Smooth muscle cell (in vitro differentiated cells): ENCODE data around the gene SMLR1. TPM values are rescaled to one million over a fixed set of nuclear protein-coding genes. Genes with fewer than 3 reads are reported as not detected.

Experiments
- DNase-seq: peaks from one replicate; lab custom pipeline; 2025; ENCODE audit not compliant: unreplicated experiment; lab: John Stamatoyannopoulos, UW
- H2AFZ ChIP-seq: fragments of 200-600 bp; sonication (generic); 2 replicates; pipeline ENCODE4 v1.6.0; 2016; ENCODE audit warnings: antibody characterized with exemption, low read depth, mild to moderate bottlenecking
- H3F3A ChIP-seq: fragments of 200-600 bp; sonication (generic); 2 replicates; pipeline ENCODE4 v1.6.0; 2017; ENCODE audit warnings: antibody characterized with exemption, low read depth
- H3K27ac ChIP-seq: fragments of 200-600 bp; sonication (generic); 2 replicates; pipeline ENCODE4 v1.5.1; 2016; ENCODE audit warnings: low read depth, mild to moderate bottlenecking
- H3K27me3 ChIP-seq: fragments of 200-600 bp; sonication (generic); 2 replicates; pipeline ENCODE4 v1.6.1; 2016; ENCODE audit warnings: low read depth, mild to moderate bottlenecking
- H3K36me3 ChIP-seq: fragments of 200-600 bp; sonication (generic); 2 replicates; pipeline ENCODE4 v1.5.1; 2016; ENCODE audit warnings: low read depth
- H3K4me1 ChIP-seq: fragments of 200-600 bp; sonication (generic); 2 replicates; pipeline ENCODE4 v1.5.1; 2016; ENCODE audit warnings: low read depth
- H3K4me2 ChIP-seq: fragments of 200-600 bp; sonication (generic); 2 replicates; pipeline ENCODE4 v1.6.0; 2016; ENCODE audit warnings: mild to moderate bottlenecking
- H3K4me3 ChIP-seq: fragments of 200-600 bp; sonication (generic); 2 replicates; pipeline ENCODE4 v1.5.1; 2016; ENCODE audit warnings: mild to moderate bottlenecking
- H3K79me2 ChIP-seq: fragments of 200-600 bp; sonication (generic); 2 replicates; pipeline ENCODE4 v1.6.0; 2016; ENCODE audit warnings: low read depth, mild to moderate bottlenecking
- H3K9ac ChIP-seq: fragments of 200-600 bp; sonication (generic); 2 replicates; pipeline ENCODE4 v1.6.0; 2016; ENCODE audit warnings: low read depth
- H3K9me3 ChIP-seq: fragments of 200-600 bp; sonication (generic); replicated peaks from 2 replicates; pipeline ENCODE4 v1.5.1; 2016; ENCODE audit warnings: low read depth
- H4K20me1 ChIP-seq: fragments of 200-600 bp; sonication (generic); 2 replicates; pipeline ENCODE4 v1.6.0; 2016; ENCODE audit warnings: low read depth
- WGBS: methylation state at CpG from one replicate; pipeline ENCODE4 v1.1.7; 2016; ENCODE audit warnings: low lambda C conversion rate; 5-methylcytosine and 5-hydroxymethylcytosine counted together
- polyA plus RNA-seq: library from polyadenylated mRNA; unstranded; fragments of >200 nt; fragmentation: Nextera tagmentation; extraction: Ambion mirVana; gene quantifications from 2 replicates; pipeline ENCODE4 v1.2.1, GENCODE V29; 2016
- total RNA-seq: library from RNA; depleted of rRNA; stranded (reverse); fragments of >200 nt; gene quantifications from 2 replicates; pipeline ENCODE4 v1.2.3, GENCODE V29; 2014
- TF ChIP-seq, protein P1 (sequence below): fragments of 200-600 bp; sonication (generic); IDR thresholded peaks from 2 replicates; pipeline ENCODE4 v1.5.1; 2017; ENCODE audit warnings: borderline replicate concordance, mild to moderate bottlenecking, antibody characterized with exemption; ENCODE audit not compliant: insufficient read depth, poor library complexity, severe bottlenecking

SMLR1 gene
- total and polyA plus RNA-seq, 2 experiments from 2014 or later = not detected

DNA sequence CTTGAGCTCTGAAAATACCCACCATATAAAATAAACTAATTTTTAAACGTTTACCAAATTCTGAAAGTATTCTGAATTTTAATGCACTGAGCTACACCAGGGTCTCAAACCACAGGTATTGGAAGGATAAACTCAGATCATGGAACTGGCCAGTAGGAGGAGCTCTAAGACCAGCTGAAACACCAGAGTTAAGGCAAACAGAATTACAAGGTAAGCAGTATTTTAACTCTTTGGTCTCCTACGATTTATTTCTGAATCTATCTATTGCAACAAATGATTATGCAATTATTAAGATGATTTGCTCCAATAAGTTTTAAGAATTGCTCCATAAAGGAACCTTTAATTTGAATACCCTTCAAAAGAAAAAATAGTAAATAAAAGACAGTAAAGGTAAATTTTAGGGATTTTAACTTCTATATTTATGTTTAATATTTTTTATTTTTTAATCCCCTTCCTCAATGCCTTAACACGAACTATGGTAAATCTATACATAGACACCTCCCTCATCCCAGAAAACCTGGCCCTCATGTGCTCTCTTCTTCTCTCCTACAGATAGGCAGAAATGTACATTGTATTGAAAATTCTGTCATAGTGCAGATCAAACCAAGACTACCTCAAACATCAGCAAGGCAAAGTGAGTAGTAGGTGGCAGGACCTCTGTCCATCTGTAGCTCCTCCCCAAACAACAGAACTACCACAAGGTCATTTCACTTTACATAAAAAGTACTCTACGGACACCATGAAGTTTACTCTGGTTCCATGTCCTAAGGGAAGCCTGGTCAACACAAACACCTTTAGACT is 58.4 kb downstream of the SMLR1 start:
- WGBS = 42% methylated on average over 4 of the region's 4 CpGs
- Histone ChIP-seq H3K4me2 (no peak overlapping the region), H4K20me1 (no peaks in the 10 kb centered on the region), H3K9me3 (no peaks in the 10 kb centered on the region), H2AFZ (no peak overlapping the region), H3K4me1 (no peaks in the 10 kb centered on the region), H3K27me3 (no peaks in the 10 kb centered on the region), H3K4me3 (no peak overlapping the region), H3K27ac (no peak overlapping the region), H3F3A (no peaks in the 10 kb centered on the region), H3K79me2 (no peaks in the 10 kb centered on the region), H3K36me3 (peaks cover 8% of the 10 kb centered on the region), H3K9ac (no peak overlapping the region)
- TF ChIP-seq, protein P1, sequence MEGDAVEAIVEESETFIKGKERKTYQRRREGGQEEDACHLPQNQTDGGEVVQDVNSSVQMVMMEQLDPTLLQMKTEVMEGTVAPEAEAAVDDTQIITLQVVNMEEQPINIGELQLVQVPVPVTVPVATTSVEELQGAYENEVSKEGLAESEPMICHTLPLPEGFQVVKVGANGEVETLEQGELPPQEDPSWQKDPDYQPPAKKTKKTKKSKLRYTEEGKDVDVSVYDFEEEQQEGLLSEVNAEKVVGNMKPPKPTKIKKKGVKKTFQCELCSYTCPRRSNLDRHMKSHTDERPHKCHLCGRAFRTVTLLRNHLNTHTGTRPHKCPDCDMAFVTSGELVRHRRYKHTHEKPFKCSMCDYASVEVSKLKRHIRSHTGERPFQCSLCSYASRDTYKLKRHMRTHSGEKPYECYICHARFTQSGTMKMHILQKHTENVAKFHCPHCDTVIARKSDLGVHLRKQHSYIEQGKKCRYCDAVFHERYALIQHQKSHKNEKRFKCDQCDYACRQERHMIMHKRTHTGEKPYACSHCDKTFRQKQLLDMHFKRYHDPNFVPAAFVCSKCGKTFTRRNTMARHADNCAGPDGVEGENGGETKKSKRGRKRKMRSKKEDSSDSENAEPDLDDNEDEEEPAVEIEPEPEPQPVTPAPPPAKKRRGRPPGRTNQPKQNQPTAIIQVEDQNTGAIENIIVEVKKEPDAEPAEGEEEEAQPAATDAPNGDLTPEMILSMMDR = peak; percentile 93
- DNase-seq = no peak

Other genes with a start within 250 kb of the SMLR1 start
- gene EPB41L2, start 235.8 kb downstream of the SMLR1 start, total RNA-seq = 44.6 and 52.9 TPM in 2 replicates
- gene EPB41L2, start 235.8 kb downstream of the SMLR1 start, polyA plus RNA-seq = 40.2 and 44.2 TPM in 2 replicates